IPS DF 6.9 (cell line): ENCODE results near the gene MXI1.
"Not testable (repeated sequence)": the region's sequence is repeated elsewhere in the genome, so short reads cannot be mapped to it uniquely, and the experiment has no call there.

Experiments
- DNase-seq: peaks from one replicate; pipeline ENCODE4 v3.0.0-alpha.2; 2013; ENCODE audit warnings: low read depth, low spot score
- H3K27ac ChIP-seq: one replicate; pipeline ENCODE4 v1.5.1; 2013; ENCODE audit warnings: low read length, control low read depth
- H3K27me3 ChIP-seq: 2 replicates; pipeline ENCODE4 v1.6.1; 2013; ENCODE audit warnings: mild to moderate bottlenecking, low read length; ENCODE audit not compliant: control insufficient read depth, insufficient read depth
- H3K36me3 ChIP-seq: 2 replicates; pipeline ENCODE4 v1.6.1; 2013; ENCODE audit warnings: low read length; ENCODE audit not compliant: control insufficient read depth, insufficient read depth
- H3K4me1 ChIP-seq: 2 replicates; pipeline ENCODE4 v1.6.1; 2013; ENCODE audit warnings: low read length; ENCODE audit not compliant: control insufficient read depth, insufficient read depth
- H3K4me3 ChIP-seq: 2 replicates; pipeline ENCODE4 v1.5.1; 2013; ENCODE audit warnings: mild to moderate bottlenecking, low read length
- H3K9me3 ChIP-seq: 2 replicates; pipeline ENCODE4 v1.6.1; 2013; ENCODE audit warnings: low read length, inconsistent platforms; ENCODE audit not compliant: control insufficient read depth, insufficient read depth
- WGBS: extraction: QIAGEN DNeasy Blood & Tissue Kit; methylation state at CpG from one replicate; pipeline ENCODE4 v1.1.7; 2013; ENCODE audit warnings: mixed read lengths, missing lambda C conversion rate; ENCODE audit not compliant: insufficient read length, insufficient coverage; 5-methylcytosine and 5-hydroxymethylcytosine counted together

MXI1 gene

DNA sequence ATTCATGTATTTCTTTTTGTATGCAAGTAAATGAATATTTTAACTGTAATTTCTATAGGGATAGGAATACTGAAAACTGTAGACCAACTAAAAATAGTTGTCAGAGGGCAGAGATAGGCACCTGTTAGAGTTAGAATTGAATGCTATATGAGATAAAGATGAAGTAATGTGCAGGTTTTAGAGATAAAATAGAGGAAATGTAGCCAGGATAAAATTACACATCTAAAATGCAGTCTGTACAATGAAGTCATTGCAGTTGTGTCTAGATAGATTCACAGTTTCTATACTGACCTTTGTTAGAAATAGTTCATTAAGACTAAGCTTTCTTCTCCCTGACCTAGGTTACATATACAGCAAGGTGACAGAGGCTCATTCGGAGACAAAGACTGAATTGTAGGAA is 51.1 kb downstream of the MXI1 start:
- DNase-seq: no peak
- Histone ChIP-seq H3K4me1 (no peaks in the 10 kb centered on the region), H3K36me3 (no peaks in the 10 kb centered on the region), H3K27me3 (no peaks in the 10 kb centered on the region), H3K9me3 (no peaks in the 10 kb centered on the region), H3K27ac (no peak overlapping the region), H3K4me3 (no peak overlapping the region)
- WGBS: no CpG with 5 or more reads among the region's 1 CpG

DNA sequence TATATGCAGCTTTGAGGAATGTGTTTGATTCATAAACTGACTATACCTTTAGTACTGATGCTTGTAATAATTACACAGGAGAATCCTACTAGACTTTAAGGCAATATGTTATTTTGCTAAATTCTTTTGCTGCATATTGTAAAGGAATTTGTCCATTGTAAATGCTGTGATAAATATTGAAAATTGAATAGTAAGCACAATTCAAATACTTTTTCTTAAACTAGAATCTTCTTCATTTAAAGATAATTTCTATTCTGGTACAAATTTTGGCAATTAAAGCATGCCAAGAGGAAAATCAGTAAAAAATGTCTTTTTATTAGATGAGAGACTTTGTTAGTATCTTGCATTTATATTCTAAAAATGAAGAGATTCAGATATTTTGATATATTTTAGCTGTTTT is 51.9 kb downstream of the MXI1 start:
- no peaks in the 10 kb centered on the region for H3K27me3 ChIP-seq
- no peak overlapping the region for H3K27ac ChIP-seq
- H3K9me3 ChIP-seq: no peaks in the 10 kb centered on the region
- DNase-seq: no peak
- H3K36me3 ChIP-seq: no peaks in the 10 kb centered on the region
- no peak overlapping the region for H3K4me3 ChIP-seq
- H3K4me1 ChIP-seq: no peaks in the 10 kb centered on the region

DNA sequence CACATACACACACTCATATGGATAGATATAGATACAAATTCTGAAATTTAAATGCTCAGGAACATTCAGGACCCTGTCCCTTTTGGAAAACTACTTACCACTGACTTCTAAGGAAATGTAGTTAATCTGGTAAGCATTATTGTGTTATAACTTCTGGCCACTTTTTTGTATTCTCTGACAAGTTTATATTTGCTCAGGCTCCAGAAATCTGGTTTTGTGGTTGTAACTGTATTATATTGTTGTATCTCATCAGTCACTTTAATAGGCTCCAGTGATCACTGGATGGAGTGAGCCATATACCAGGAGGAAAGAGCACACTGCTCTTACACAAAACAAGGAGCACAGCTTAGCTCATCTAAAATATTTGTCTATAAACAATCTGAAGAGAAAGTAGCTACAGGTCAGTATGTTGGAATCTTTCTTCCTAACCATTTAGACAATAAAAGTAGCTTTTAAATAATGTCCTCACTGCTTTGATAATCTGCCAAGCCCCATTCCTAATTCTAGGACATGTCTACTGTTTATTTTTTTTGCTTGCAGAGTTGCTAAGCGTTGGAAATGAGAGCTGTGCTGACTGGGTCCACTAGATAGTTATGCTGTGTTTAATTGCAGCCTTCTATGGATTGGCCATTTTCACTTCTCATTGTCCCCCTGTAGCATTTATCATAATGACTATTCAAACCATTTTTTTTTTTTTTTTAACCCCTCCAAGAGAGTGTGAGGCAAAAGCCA is 53.5 kb downstream of the MXI1 start:
- WGBS: no CpG with 5 or more reads among the region's 1 CpG
- no peaks in the 10 kb centered on the region for H3K4me1 ChIP-seq
- DNase-seq: no peak

DNA sequence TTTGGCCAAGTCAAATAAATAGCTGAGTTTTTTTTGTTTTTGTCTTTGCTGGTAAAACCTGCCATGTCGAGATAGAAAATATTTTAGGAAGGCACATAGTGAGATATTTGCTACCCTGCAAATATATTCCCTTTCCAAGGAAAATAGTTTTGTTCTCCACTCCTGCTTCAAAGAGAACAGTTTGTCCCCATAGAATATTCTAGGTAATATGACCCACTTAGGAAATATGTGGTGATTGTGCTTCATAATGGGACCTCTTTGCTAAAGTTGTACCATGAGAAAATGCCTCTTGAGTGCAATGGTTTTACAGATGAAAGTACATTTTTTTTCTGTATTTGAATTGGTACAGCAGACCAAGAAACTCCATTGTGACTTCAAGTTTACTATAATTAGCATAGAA is 55.8 kb downstream of the MXI1 start:
- no peak for DNase-seq
- Histone ChIP-seq H3K4me1 (no peaks in the 10 kb centered on the region), H3K9me3 (no peaks in the 10 kb centered on the region), H3K36me3 (no peaks in the 10 kb centered on the region), H3K27ac (no peak overlapping the region), H3K27me3 (no peaks in the 10 kb centered on the region), H3K4me3 (no peak overlapping the region)
- no CpG with 5 or more reads among the region's 1 CpG for WGBS

More for the DNA sequence above, 53.5 kb downstream of the MXI1 start:
- H3K4me3 ChIP-seq: no peak overlapping the region
- no peak overlapping the region for H3K27ac ChIP-seq
- no peaks in the 10 kb centered on the region for H3K9me3 ChIP-seq
- H3K36me3 ChIP-seq: no peaks in the 10 kb centered on the region
- no peaks in the 10 kb centered on the region for H3K27me3 ChIP-seq

DNA sequence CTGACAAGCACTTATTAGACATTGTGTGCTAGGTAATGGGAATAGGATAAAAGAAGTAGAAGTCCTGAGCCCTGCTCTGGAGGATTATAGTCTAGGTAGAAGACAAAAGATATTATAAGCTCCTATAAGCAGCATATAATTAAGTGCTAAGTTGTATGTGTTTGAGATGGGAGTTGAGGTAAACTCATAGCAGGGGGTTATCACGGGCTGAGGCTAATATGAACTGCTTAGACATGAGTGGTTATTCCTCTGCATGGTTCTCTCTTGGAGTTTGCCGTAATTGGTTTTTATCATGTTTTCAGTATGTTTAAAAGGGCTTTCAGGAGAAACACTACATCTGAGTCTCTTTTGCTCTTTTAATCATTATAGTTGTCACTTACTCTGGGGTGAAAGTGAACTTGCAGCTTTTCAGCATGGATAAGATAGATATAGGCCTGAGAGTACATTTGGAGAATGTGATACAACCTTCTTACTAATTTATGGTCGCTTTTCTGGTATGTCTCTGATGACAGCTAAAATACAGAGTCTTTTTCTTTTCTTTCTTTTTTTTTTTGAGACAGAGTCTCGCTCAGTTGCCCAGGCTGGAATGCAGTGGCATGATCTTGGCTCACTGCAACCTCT is 58.3 kb downstream of the MXI1 start:
- no peaks in the 10 kb centered on the region for H3K27me3 ChIP-seq
- no CpG with 5 or more reads among the region's 4 CpGs for WGBS
- no peaks in the 10 kb centered on the region for H3K36me3 ChIP-seq
- H3K4me3 ChIP-seq: no peak overlapping the region
- no peak for DNase-seq
- no peaks in the 10 kb centered on the region for H3K4me1 ChIP-seq
- no peak overlapping the region for H3K27ac ChIP-seq
- H3K9me3 ChIP-seq: no peaks in the 10 kb centered on the region

DNA sequence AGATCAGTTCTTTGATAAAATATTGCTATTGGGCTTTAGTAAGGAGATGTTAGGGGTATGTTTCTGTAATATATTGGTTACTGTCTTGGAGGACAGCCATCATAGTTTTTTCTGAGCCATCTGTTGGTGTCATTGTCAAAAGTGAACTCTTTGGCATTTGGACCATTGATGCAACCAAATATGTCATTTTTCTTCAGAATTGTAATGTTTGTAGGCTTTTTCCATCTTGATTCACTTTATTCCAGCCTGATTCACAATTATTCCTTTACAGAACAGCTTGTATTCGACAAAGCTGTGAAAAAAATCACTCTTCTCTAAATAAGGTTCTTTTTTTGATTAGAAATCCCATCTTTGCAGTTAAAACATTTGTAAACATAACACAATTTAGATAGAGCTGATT is 59.9 kb downstream of the MXI1 start:
- Histone ChIP-seq H3K4me1 (no peaks in the 10 kb centered on the region), H3K27ac (no peak overlapping the region), H3K36me3 (no peaks in the 10 kb centered on the region), H3K27me3 (no peaks in the 10 kb centered on the region), H3K4me3 (no peak overlapping the region), H3K9me3 (no peaks in the 10 kb centered on the region)
- no peak for DNase-seq
- no CpG with 5 or more reads among the region's 1 CpG for WGBS

DNA sequence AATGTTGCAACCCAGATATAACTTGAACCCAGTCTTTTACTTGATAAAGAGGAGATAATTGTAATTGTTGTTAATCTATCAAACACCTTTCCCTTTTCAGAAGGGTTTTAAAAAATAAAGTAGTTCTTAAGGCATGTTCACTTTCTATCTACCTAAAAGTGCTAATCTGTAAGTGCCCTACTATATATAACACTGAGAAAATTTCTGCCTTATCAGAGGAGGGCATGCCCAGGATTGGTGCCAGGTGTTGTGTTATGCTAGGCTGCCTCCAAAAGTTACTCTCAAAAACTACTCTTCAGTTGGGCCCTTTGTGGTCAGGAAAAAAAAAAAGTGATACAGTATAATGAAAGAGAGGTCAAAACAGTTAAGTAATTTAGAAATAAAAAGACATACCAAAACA is 61.0 kb downstream of the MXI1 start:
- H3K9me3 ChIP-seq: no peaks in the 10 kb centered on the region
- H3K36me3 ChIP-seq: no peaks in the 10 kb centered on the region
- no peaks in the 10 kb centered on the region for H3K4me1 ChIP-seq
- no peak overlapping the region for H3K27ac ChIP-seq
- DNase-seq: no peak
- no peaks in the 10 kb centered on the region for H3K27me3 ChIP-seq
- H3K4me3 ChIP-seq: no peak overlapping the region

DNA sequence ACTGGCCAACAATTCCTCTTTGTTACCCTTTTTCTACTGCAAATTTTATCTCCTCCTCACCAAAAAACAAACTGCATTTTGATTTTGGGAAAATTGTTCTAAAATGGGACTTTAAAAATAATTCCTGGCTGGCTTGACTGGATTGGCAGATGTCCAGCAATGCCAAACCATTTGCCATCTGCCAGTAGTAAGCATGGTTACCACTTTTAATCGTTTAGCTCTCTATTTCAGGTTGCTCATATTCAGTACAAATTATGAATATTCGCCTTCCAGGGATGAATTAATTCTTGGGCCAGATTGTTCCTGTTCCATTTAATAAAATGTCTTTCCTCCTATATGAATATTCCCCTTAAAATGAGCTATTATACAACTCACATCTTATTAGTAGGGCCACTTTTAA is 61.6 kb downstream of the MXI1 start:
- no peak overlapping the region for H3K4me3 ChIP-seq
- no CpG with 5 or more reads among the region's 2 CpGs for WGBS
- no peak for DNase-seq
- H3K27ac ChIP-seq: no peak overlapping the region
- H3K36me3 ChIP-seq: no peaks in the 10 kb centered on the region
- no peaks in the 10 kb centered on the region for H3K27me3 ChIP-seq
- no peaks in the 10 kb centered on the region for H3K9me3 ChIP-seq
- H3K4me1 ChIP-seq: no peaks in the 10 kb centered on the region; the same call in 1 of the 2 replicates

DNA sequence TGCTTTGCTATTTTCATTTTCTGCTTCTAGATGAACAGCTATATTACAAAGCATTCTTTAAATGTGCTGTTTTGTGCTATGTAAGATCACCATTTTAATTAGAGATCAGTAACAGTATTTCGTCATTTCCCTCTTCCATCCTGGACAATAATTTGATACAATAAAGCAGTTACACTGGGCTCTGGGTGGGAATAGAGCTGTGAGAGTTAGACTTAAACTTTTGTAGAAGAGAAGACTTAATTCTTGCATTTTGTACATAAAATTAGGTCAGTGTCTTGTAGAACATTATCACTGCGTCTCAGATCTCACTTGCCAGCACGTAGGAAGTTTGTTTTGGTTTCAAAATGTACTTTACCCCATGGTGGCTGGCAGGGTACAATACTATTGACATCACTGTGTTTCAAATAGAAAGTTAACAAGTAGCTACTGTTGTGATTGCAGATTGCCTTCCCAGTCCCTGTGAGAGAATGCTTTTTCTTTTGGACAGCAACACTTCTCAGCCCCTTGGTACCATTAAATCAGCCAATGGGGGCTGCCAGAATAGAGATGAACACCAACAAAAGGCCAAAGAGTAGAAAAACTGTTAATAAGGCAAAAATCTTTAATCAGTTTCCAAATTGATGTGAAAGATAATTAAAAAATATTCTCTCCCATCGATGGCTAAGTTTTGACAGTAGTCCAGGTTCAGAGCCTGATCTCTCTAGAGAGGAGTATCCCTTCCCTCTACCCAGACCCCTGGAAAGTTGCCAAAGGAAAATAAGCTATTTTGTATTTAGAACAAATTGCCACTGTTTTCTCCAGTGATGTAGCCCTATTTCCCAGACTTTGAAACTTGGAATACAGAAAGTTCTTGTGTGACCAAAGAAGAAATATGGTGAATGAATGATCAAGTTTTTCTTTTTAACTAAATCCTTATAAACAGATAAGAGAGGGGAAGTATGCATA is 62.2 kb downstream of the MXI1 start:
- Histone ChIP-seq H3K9me3 (no peaks in the 10 kb centered on the region), H3K27me3 (no peaks in the 10 kb centered on the region), H3K4me3 (no peak overlapping the region), H3K27ac (no peak overlapping the region), H3K36me3 (no peaks in the 10 kb centered on the region), H3K4me1 (no peaks in the 10 kb centered on the region; the same call in 1 of the 2 replicates)
- WGBS: no CpG with 5 or more reads among the region's 4 CpGs
- no peak for DNase-seq

DNA sequence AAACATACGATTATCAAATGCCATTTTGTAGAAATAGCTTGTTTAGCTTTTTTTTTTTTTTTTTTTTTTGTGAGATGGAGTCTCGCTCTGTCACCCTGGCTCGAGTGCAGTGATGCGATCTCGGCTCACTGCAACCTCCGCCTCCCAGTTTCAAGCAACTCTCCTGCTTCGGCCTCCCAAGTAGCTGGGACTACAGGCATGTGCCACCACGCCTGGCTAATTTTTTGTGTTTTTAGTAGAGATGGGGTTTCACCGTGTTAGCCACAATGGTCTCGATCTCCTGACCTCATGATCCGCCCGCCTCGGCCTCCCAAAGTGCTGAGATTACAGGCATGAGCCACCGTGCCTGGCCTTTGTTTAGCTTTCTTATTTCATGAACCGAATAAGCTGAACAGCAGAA is 65.6 kb downstream of the MXI1 start:
- not testable (repeated sequence) for DNase-seq, H3K36me3 ChIP-seq, H3K27me3 ChIP-seq, H3K4me3 ChIP-seq, H3K9me3 ChIP-seq, H3K27ac ChIP-seq, H3K4me1 ChIP-seq
- no CpG with 5 or more reads among the region's 15 CpGs for WGBS
